ENCODE results near the gene MEPE. TPM values are rescaled to one million over a fixed set of nuclear protein-coding genes. Genes with fewer than 3 reads are reported as not detected.

The MEPE gene
- total and polyA plus RNA-seq, 2 of the 8 experiments (the other 6 are each of a cell fraction or from before 2014, with no cell fraction given) = not detected

- H3K27me3 ChIP-seq (replicated peaks in 1 of 4; ENCODE audit: control insufficient read depth in 3 of 4, extremely low read depth in 1 of 4, insufficient read depth in 3 of 4, low read length in 3 of 4) = no peaks in the 10 kb centered on the region
- no peak overlapping the region for H2BK120ac ChIP-seq (replicated peaks; ENCODE audit: low read depth, low read length)
- peaks cover 3 to 6% of the 10 kb centered on the region in 2 experiments; a peak in 2 of 4 replicates for H3K9me3 ChIP-seq (ENCODE audit: insufficient read depth in 2 of 2, low read depth in 1 of 2, low read length in 1 of 2)
- no peak overlapping the region for H4K8ac ChIP-seq (ENCODE audit: extremely low read depth, insufficient read depth, low read length)
- POLR2A ChIA-PET (ENCODE audit: partially characterized antibody) = interaction anchor here (2.1 to 19.5 kb wide), 2 partner anchors 53 to 61 kb away, joined by 11 to 369 read pairs; no protein-coding TSS in a partner anchor
- no peak overlapping the region for H2BK5ac ChIP-seq (ENCODE audit: low read depth, low read length)
- no peak for FAIRE-seq
- no peak overlapping the region for H3K18ac ChIP-seq (ENCODE audit: extremely low read depth, low read length)
- no peaks in the 10 kb centered on the region for H4K20me1 ChIP-seq (replicated peaks in 1 of 2; ENCODE audit: control insufficient read depth in 1 of 2, insufficient read depth in 2 of 2, low read length in 2 of 2)
- H3K79me1 ChIP-seq (ENCODE audit: low read depth, low read length) = no peaks in the 10 kb centered on the region
- H3K36me3 ChIP-seq (ENCODE audit: control insufficient read depth in 2 of 4, insufficient read depth in 4 of 4, low read length in 3 of 4) = no peaks in the 10 kb centered on the region
- H4K5ac ChIP-seq (ENCODE audit: insufficient read length, low read depth, low read length) = no peak overlapping the region
- H3K4me3 ChIP-seq (ENCODE audit: extremely low read depth in 1 of 4, insufficient read depth in 2 of 4, low read depth in 3 of 4, low read length in 4 of 4) = no peak overlapping the region
- no peak overlapping the region for H3K9ac ChIP-seq (replicated peaks in 1 of 4; ENCODE audit: extremely low read depth in 1 of 4, low read depth in 3 of 4, low read length in 3 of 4)
- CTCF ChIA-PET (ENCODE audit: partially characterized antibody) = interaction anchor here (0.7 to 1.4 kb wide), 3 partner anchors 11 to 34 kb away, joined by 3 read pairs; no protein-coding TSS in a partner anchor
- H3K56ac ChIP-seq (replicated peaks; ENCODE audit: insufficient read length, low read depth, low read length) = no peak overlapping the region
- H3K4ac ChIP-seq (replicated peaks; ENCODE audit: insufficient read length, low read depth, low read length) = no peak overlapping the region
- no peak overlapping the region for H3K27ac ChIP-seq (ENCODE audit: low read depth, low read length)
- 55% methylated on average over 1 of the region's 1 CpG; no CpG with 5 or more reads in 1 of the 2 experiments for WGBS, 2 experiments (ENCODE audit: extremely low coverage in 1 of 2, insufficient coverage in 1 of 2, insufficient read length in 1 of 2, insufficient replicate concordance in 2 of 2, low coverage in 1 of 2, low lambda C conversion rate in 2 of 2, missing lambda C conversion rate in 1 of 2)
- H2BK12ac ChIP-seq (ENCODE audit: low read depth, low read length) = peak overlapping the region; percentile 30; the same call in 1 of the 2 replicates
- H3K79me2 ChIP-seq (ENCODE audit: control insufficient read depth in 1 of 2, insufficient read depth in 2 of 2, low read length in 2 of 2) = peaks cover 0 to 19% of the 10 kb centered on the region in 2 experiments; a peak in 2 of 4 replicates
- H3K4me1 ChIP-seq (replicated peaks in 1 of 4; ENCODE audit: control insufficient read depth in 3 of 4, insufficient read depth in 4 of 4, low read length in 3 of 4) = peaks cover 0 to 14% (median 7%) of the 10 kb centered on the region in 4 experiments; a peak in 3 of 7 replicates
- H2AFZ ChIP-seq (ENCODE audit: low read length) = no peak overlapping the region
- no peak overlapping the region for H3K14ac ChIP-seq (ENCODE audit: insufficient read length)
- no peak overlapping the region; the same call in 1 of the 2 replicates for H2BK20ac ChIP-seq (ENCODE audit: low read length)
- H3K23ac ChIP-seq (ENCODE audit: insufficient read length) = no peak overlapping the region
- H3K4me2 ChIP-seq (ENCODE audit: insufficient read depth in 1 of 2, low read depth in 2 of 2, low read length in 2 of 2) = no peak overlapping the region
- H2BK15ac ChIP-seq (ENCODE audit: low read length) = no peak overlapping the region
- no peak overlapping the region for H2AK5ac ChIP-seq (ENCODE audit: low read depth, low read length)
- no peak overlapping the region for H4K91ac ChIP-seq (replicated peaks; ENCODE audit: insufficient read length, low read length)
- H3K23me2 ChIP-seq (ENCODE audit: low read depth, low read length) = no peaks in the 10 kb centered on the region
- DNase-seq (ENCODE audit: low read depth in 1 of 2, low spot score in 2 of 2) = no peak
- TF ChIP-seq TCF12 (IDR thresholded peaks at IDR 0.05; ENCODE audit: low read depth, low read length) = no peak
- no peak for TF ChIP-seq CBX5 (IDR thresholded peaks at IDR 0.05; ENCODE audit: low read depth, low read length)
- no peak for TF ChIP-seq SUZ12 (IDR thresholded peaks at IDR 0.05; ENCODE audit: low read length)
- no peak for TF ChIP-seq NRF1 (IDR thresholded peaks at IDR 0.05; ENCODE audit: low read depth, low read length)
- no peak for TF ChIP-seq RFX5 (IDR thresholded peaks at IDR 0.05; ENCODE audit: borderline replicate concordance, low read depth, low read length)
- TF ChIP-seq CEBPB (IDR thresholded peaks at IDR 0.05; ENCODE audit: low read depth, low read length) = no peak
- TF ChIP-seq RNF2 (IDR thresholded peaks at IDR 0.05; ENCODE audit: borderline replicate concordance, low read depth, low read length, missing control alignments, poor library complexity, severe bottlenecking) = no peak
- no peak for TF ChIP-seq SRF (IDR thresholded peaks at IDR 0.05; ENCODE audit: low read depth, low read length)
- TF ChIP-seq KDM5A (IDR thresholded peaks at IDR 0.05; ENCODE audit: low read length) = no peak
- TF ChIP-seq YY1 (IDR thresholded peaks at IDR 0.05; ENCODE audit: low read depth, low read length) = no peak
- TF ChIP-seq SP1 (IDR thresholded peaks at IDR 0.05; ENCODE audit: low read depth, low read length) = no peak
- TF ChIP-seq HDAC2 (IDR thresholded peaks at IDR 0.05; ENCODE audit: borderline replicate concordance in 1 of 2, low read depth in 2 of 2, low read length in 2 of 2) = no peak
- no peak for TF ChIP-seq CTBP2 (IDR thresholded peaks at IDR 0.05; ENCODE audit: borderline replicate concordance, insufficient read depth, insufficient read length, low read length)
- no peak for TF ChIP-seq SIN3A (conservative IDR thresholded peaks at IDR 0.05 in 1 of 2, IDR thresholded peaks at IDR 0.05 in 1 of 2; ENCODE audit: low read depth in 1 of 2, low read length in 2 of 2)
These were observed 35.8 kb downstream of the MEPE start for GRCh38 chr4:87868522-87868921.
